Measurements from ENCODE around the gene TMCO4.

The TMCO4 gene

GRCh38 chr1:19675797-19676196 is 123.9 kb downstream of the TMCO4 start:
- TF ChIP-seq CTCF (conservative IDR thresholded peaks at IDR 0.05; ENCODE audit: control insufficient read depth, insufficient read depth, low read depth, low read length) = no peak
- DNase-seq (ENCODE audit: low read depth) = no peak
- no peak overlapping the region for H3K4me3 ChIP-seq (ENCODE audit: control insufficient read depth, low read depth, low read length)

- DNase-seq (ENCODE audit: low read depth) = no peak
- TF ChIP-seq CTCF (conservative IDR thresholded peaks at IDR 0.05; ENCODE audit: control insufficient read depth, insufficient read depth, low read depth, low read length) = no peak
- no peak overlapping the region for H3K4me3 ChIP-seq (ENCODE audit: control insufficient read depth, low read depth, low read length)
Observed at GRCh38 chr1:19672237-19672636, 127.5 kb downstream of the TMCO4 start.

GRCh38 chr1:19670787-19671186 is 128.9 kb downstream of the TMCO4 start:
- no peak for TF ChIP-seq CTCF (conservative IDR thresholded peaks at IDR 0.05; ENCODE audit: control insufficient read depth, insufficient read depth, low read depth, low read length)
- no peak overlapping the region for H3K4me3 ChIP-seq (ENCODE audit: control insufficient read depth, low read depth, low read length)
- no peak for DNase-seq (ENCODE audit: low read depth)

GRCh38 chr1:19668888-19669287 is 130.8 kb downstream of the TMCO4 start:
- H3K4me3 ChIP-seq (ENCODE audit: control insufficient read depth, low read depth, low read length) = no peak overlapping the region
- DNase-seq (ENCODE audit: low read depth) = no peak
- no peak for TF ChIP-seq CTCF (conservative IDR thresholded peaks at IDR 0.05; ENCODE audit: control insufficient read depth, insufficient read depth, low read depth, low read length)

- DNase-seq (ENCODE audit: low read depth) = no peak
- H3K4me3 ChIP-seq (ENCODE audit: control insufficient read depth, low read depth, low read length) = no peak overlapping the region
- TF ChIP-seq CTCF (conservative IDR thresholded peaks at IDR 0.05; ENCODE audit: control insufficient read depth, insufficient read depth, low read depth, low read length) = no peak
Observed at GRCh38 chr1:19665496-19666465, 133.9 kb downstream of the TMCO4 start.

GRCh38 chr1:19665186-19665495 is 134.6 kb downstream of the TMCO4 start:
- H3K4me3 ChIP-seq (ENCODE audit: control insufficient read depth, low read depth, low read length) = no peak overlapping the region
- DNase-seq (ENCODE audit: low read depth) = no peak
- TF ChIP-seq CTCF (conservative IDR thresholded peaks at IDR 0.05; ENCODE audit: control insufficient read depth, insufficient read depth, low read depth, low read length) = no peak
